AG04449 (cell line): Measurements from ENCODE around the gene CENPX.

Experiments
- CTCF ChIA-PET: fragments of 350-600 bp; formaldehyde crosslinking; extraction: SDS; loops from one replicate; lab custom pipeline; 2021; ENCODE audit warnings: antibody characterized with exemption; lab: Yijun Ruan, JAX
- POLR2A ChIA-PET: fragments of 400-600, 350-600 bp; formaldehyde crosslinking; extraction: SDS; loops from one replicate; lab custom pipeline; 2020; ENCODE audit warnings: antibody characterized with exemption, inconsistent platforms; lab: Yijun Ruan, JAX
- DNase-seq: peaks from one replicate; pipeline ENCODE4 v3.0.0-alpha.2; 2010; ENCODE audit warnings: low read depth, low spot score
- H3K4me3 ChIP-seq: 2 replicates; pipeline ENCODE4 v1.5.1; 2011; ENCODE audit warnings: low read depth, mild to moderate bottlenecking, control low read depth, low read length
- CTCF ChIP-seq: IDR thresholded peaks from one replicate; pipeline ENCODE4 v1.5.1; 2011; ENCODE audit warnings: mild to moderate bottlenecking, moderate library complexity, low read length, control low read depth, inconsistent platforms; ENCODE audit not compliant: insufficient read depth; ENCODE audit errors: missing control alignments

Gene CENPX

DNA sequence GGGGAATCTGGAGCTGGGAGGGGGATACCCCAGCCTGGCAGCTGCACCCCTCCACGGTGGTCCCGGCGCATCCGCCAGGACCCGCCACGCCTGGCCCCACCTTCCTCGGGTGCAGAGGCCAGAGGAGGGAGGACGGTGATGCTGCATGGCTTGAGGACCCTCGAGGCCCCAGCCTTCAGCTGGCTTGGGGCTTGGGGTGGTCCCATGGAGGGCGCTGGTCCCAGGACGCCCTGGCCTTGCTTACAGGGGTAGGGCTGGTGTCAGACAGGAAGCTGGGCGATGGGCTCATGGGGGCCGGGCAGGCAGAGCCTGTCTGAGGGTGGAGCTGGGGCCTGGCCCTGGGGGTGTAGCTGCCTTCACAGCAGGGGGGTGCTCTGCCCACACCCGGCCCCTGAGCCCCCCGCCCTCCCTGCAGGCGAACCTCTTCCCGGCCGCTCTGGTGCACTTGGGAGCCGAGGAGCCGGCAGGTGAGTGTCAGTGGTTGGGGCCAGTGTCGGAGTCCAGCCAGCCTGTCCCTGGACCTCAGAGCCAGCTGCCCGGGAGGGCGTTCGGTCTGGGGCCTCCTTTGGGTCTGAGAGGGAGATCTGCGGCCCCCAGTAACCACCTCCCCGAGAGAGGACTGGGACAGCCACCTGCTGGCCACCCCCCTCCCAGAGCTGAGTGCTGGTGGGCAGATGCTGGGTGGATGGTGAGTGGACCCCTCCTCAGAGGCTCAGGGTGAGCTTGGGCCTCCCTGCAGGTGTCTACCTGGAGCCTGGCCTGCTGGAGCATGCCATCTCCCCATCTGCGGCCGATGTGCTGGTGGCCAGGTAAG, 6.4 kb downstream of the CENPX start:
- H3K4me3 ChIP-seq, result no peak overlapping the region
- POLR2A ChIA-PET, result no interaction called here
- no peak for TF ChIP-seq CTCF
- CTCF ChIA-PET, result interaction anchor here (1.1 to 10.7 kb wide), 4 partner anchors 14 to 79 kb away, joined by 4 to 290 read pairs (median 5); partner anchors contain the start of genes NOTUM and PYCR1
- DNase-seq, result no peak

DNA sequence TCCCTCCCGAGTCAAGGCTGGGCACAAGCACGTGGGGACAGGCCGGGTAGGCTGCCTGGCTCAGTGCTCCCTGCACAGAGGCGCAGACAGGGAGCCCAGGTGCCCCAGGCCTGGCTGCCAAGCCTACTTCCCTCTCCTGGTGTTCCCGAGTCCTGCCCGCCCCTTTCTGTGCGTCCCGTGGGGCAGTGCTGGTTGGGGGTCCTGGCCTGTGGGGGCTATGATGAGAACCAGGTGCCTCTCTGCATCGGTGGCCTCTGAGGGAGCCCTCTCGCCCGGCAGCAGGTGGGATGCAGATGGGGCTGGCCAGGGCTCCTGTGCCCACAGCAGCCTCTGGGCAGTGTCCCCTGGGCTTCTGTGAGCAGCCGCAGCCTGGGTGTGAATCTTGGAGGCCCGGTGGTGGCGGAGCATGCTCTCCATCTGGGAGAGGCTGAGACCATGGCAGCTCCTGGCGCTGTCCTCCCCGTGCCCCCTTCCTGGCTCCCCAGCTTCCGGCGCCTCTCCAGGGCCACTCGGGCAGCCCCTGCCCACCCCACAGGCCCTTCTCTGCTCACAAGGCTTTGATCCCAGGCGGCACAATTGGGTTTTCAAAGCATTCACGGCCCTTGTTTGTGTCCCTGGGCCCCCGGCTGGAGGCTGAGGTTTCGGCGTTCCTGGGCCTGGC, 7.2 kb downstream of the CENPX start:
- ChIA-PET CTCF (interaction anchor here (1.1 to 10.7 kb wide), 3 partner anchors 53 to 78 kb away, joined by 4 to 290 read pairs (median 4); partner anchors contain the start of genes NOTUM and PYCR1), POLR2A (no interaction called here)
- H3K4me3 ChIP-seq, result no peak overlapping the region
- no peak for DNase-seq
- no peak for TF ChIP-seq CTCF

DNA sequence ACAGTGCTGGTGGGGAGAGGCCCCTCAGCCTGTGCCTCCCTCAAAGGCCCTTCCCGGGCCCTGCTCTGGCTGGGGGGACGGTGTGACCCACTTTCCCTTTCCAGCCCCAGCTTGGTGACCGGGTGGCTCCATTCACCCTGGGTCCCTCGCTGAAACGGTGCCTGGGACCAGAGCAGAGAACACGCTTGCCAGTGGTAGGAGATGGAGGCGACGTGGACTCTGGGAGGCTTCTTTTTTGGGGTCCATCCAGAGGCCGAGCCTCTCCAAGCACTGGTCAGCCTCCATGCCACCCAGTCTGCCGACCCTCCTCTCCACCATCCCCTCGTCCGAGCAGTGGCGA, 7.7 kb downstream of the CENPX start:
- H3K4me3 ChIP-seq, result no peak overlapping the region
- no peak for TF ChIP-seq CTCF
- CTCF ChIA-PET, result interaction anchor here (1.0 to 10.7 kb wide), 3 partner anchors 15 to 53 kb away, joined by 3 to 290 read pairs (median 8); partner anchors contain the start of gene NOTUM
- no peak for DNase-seq
- POLR2A ChIA-PET, result no interaction called here

GRCh38 chr17:82014432-82014831, 8.2 kb downstream of the CENPX start:
- no peak for TF ChIP-seq CTCF
- POLR2A ChIA-PET, result no interaction called here
- H3K4me3 ChIP-seq, result no peak overlapping the region
- CTCF ChIA-PET, result interaction anchor here (1.0 to 10.7 kb wide), 3 partner anchors 16 to 52 kb away, joined by 3 to 290 read pairs (median 8); partner anchors contain the start of gene NOTUM
- DNase-seq, result no peak

- ChIA-PET CTCF (interaction anchor here (1.0 to 10.7 kb wide), 3 partner anchors 16 to 52 kb away, joined by 3 to 290 read pairs (median 8); partner anchors contain the start of gene NOTUM), POLR2A (no interaction called here)
- no peak overlapping the region for H3K4me3 ChIP-seq
- DNase-seq, result no peak
- TF ChIP-seq CTCF, result no peak
Observed at GRCh38 chr17:82013772-82014321, 8.8 kb downstream of the CENPX start.

DNA sequence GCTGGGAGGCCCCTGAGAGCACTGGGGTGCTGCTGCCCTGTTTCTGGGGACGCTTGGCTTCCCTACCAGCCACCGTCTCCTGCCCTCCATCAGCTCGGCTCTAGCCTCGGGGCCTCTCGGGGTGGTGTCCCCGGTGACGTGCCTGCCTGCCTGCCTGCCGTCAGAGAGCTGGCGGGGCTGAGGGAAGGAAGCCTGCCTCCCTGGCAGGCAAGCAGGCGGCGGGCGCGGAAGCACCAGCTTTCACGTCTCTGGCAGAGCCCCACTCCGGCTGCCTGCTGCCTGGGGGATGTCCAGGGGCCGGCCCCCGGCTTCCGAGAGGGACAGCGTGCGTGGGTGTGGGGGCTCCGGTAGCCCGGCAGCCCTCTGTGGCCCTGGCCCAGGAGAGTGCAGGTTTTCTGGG, 9.3 kb downstream of the CENPX start:
- DNase-seq, result no peak
- ChIA-PET POLR2A (no interaction called here), CTCF (interaction anchor here (0.6 to 5.3 kb wide), 4 partner anchors 7 to 54 kb away, joined by 3 to 46 read pairs (median 4); partner anchors contain the start of genes CENPX and LRRC45)
- no peak overlapping the region for H3K4me3 ChIP-seq
- TF ChIP-seq CTCF, result no peak
